Measurements from ENCODE around the gene PRPF6. TPM values are rescaled to one million over a fixed set of nuclear protein-coding genes. Genes with fewer than 3 reads are reported as not detected.
A peak's percentile ranks its signal among the peaks of the same experiment; 100 is the strongest.

The PRPF6 gene
- total RNA-seq, 2 experiments from 2014 or later, result 45.1 to 73.7 TPM

DNA sequence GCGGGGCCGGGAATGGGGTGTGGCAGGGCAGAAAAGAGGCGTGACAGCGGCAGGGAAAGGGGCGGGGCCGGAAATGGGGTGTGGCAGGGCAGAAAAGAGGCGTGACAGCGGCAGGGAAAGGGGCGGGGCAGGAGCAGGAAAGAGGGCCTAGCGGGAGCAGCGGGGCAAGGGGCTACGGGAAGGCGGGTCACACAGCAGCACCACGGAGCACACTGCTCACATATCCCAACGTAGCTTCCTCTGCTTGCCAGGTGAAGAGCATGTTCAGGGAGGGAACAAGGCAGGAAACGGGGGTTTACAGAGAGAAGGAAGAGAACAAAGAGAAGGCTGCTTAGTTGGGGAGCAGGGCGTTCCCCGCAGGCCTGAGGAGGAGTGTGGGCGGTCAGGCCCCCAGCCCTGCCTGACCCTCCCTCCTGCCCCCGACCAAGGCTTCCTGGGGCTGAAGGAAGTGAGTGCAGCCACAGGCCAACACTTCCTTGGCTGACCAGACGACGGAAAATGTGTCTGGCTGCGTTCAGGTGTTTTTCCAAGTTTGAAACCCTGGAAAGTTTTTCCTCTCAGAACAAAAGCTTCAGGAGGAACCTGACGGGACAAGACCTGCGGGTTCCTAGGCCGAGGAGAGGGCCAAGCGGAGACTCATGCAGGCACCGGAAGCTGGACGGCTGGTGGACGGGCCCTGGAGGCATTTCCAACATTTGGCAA lies 38.5 kb upstream of the PRPF6 start:
- CTCF ChIA-PET (ENCODE audit: unreplicated experiment), result no interaction called here
- POLR2A ChIA-PET, result no interaction called here

DNA sequence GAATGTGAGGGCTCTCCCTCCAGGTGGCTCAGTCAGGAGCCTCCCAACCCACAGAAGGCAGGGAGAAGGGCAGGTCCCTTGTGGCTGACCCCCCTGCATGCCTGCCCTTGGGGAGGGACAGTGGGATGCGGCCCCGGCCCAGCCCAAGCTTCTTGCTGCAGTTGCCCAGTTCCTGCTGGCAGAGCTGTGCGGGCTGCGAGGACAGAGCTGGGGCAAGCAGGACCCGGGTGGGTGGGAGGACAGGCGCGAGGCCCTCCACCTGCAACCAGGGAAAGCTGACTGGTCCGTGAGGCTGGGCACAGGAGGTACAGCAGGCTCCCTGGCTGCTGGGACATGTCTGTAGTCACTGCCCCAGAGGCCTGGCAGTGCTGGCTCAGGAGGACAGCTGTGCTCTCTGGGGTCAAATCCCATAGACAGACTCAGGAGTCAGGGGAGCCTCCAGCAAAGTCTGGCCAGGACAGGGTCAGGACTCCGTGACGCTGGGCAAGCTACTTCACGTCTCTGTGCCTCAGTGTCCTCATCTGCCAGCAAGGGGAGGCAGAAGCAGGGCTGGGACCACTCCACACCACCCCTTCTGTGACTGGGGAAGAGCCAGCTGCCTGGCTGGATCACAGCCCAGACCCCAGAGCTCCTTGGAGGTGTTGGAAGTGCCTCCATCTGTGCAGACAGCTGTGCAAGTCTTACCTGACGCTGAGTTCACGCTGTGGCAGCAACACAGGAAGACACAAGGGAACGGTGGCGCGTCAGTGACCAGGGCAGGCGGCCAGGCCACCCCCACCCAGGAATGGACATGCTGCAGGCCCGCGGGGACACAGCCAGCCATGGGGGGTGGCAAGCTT lies 37.7 kb upstream of the PRPF6 start:
- H3K36me3 ChIP-seq (ENCODE audit: insufficient read depth, low read length), result peaks cover 58% of the 10 kb centered on the region
- CTCF ChIA-PET (ENCODE audit: unreplicated experiment), result no interaction called here
- H3K4me1 ChIP-seq (ENCODE audit: insufficient read depth, low read length, poor library complexity, severe bottlenecking), result peaks cover 15% of the 10 kb centered on the region
- H3K9me2 ChIP-seq (ENCODE audit: insufficient read depth, low read length), result no peaks in the 10 kb centered on the region
- DNase-seq (ENCODE audit: low spot score), result no peak
- intact Hi-C loops (cut with micrococcal nuclease; ENCODE audit: unreplicated experiment), result no loop called here
- no TSS peak for BruUV-seq (replicated peaks)
- POLR2A ChIA-PET, result interaction anchor here (0.7 kb wide), 1 partner anchor 24 kb away, joined by 3 read pairs; no protein-coding TSS in a partner anchor
- no peak overlapping the region for H2AFZ ChIP-seq (ENCODE audit: low read length)
- H3K79me2 ChIP-seq (ENCODE audit: insufficient read depth, low read depth, low read length), result 0 out of 2 replicates have a peak, but pooled peaks cover 6% of the 10 kb centered on the region
- no peak overlapping the region for H3K27ac ChIP-seq (ENCODE audit: low read depth, low read length, poor library complexity, severe bottlenecking)
- no peak overlapping the region for H3K4me2 ChIP-seq (ENCODE audit: low read length)
- no peak overlapping the region for H3K4me3 ChIP-seq (ENCODE audit: low read depth, low read length, poor library complexity, severe bottlenecking)
- no peaks in the 10 kb centered on the region for H4K20me1 ChIP-seq (ENCODE audit: insufficient read depth, low read length)
- no peaks in the 10 kb centered on the region for H3K9me3 ChIP-seq (ENCODE audit: low read length)
- TF ChIP-seq, protein P1, sequence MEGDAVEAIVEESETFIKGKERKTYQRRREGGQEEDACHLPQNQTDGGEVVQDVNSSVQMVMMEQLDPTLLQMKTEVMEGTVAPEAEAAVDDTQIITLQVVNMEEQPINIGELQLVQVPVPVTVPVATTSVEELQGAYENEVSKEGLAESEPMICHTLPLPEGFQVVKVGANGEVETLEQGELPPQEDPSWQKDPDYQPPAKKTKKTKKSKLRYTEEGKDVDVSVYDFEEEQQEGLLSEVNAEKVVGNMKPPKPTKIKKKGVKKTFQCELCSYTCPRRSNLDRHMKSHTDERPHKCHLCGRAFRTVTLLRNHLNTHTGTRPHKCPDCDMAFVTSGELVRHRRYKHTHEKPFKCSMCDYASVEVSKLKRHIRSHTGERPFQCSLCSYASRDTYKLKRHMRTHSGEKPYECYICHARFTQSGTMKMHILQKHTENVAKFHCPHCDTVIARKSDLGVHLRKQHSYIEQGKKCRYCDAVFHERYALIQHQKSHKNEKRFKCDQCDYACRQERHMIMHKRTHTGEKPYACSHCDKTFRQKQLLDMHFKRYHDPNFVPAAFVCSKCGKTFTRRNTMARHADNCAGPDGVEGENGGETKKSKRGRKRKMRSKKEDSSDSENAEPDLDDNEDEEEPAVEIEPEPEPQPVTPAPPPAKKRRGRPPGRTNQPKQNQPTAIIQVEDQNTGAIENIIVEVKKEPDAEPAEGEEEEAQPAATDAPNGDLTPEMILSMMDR (conservative IDR thresholded peaks at IDR 0.05; ENCODE audit: low read length), result no peak
- TF ChIP-seq EZH2phosphoT487 (IDR thresholded peaks at IDR 0.05; ENCODE audit: borderline replicate concordance, low read depth, low read length), result no peak

More for the DNA sequence above, 38.5 kb upstream of the PRPF6 start:
- Histone ChIP-seq H3K9me3 (ENCODE audit: low read length) (no peaks in the 10 kb centered on the region), H2AFZ (ENCODE audit: low read length) (no peak overlapping the region), H3K79me2 (ENCODE audit: insufficient read depth, low read depth, low read length) (no peaks in the 10 kb centered on the region), H3K27ac (ENCODE audit: low read depth, low read length, poor library complexity, severe bottlenecking) (peak overlapping the region; percentile 20), H3K9me2 (ENCODE audit: insufficient read depth, low read length) (no peaks in the 10 kb centered on the region), H3K4me1 (ENCODE audit: insufficient read depth, low read length, poor library complexity, severe bottlenecking) (peaks cover 14% of the 10 kb centered on the region), H3K36me3 (ENCODE audit: insufficient read depth, low read length) (peaks cover 65% of the 10 kb centered on the region), H4K20me1 (ENCODE audit: insufficient read depth, low read length) (no peaks in the 10 kb centered on the region), H3K4me3 (ENCODE audit: low read depth, low read length, poor library complexity, severe bottlenecking) (no peak overlapping the region), H3K4me2 (ENCODE audit: low read length) (peak overlapping the region; percentile 28; the same call in 1 of the 2 replicates)
- BruUV-seq (replicated peaks), result no TSS peak
- DNase-seq (ENCODE audit: low spot score), result peak; percentile 82
- TF ChIP-seq, protein P1 (conservative IDR thresholded peaks at IDR 0.05; ENCODE audit: low read length), result no peak
- no peak for TF ChIP-seq EZH2phosphoT487 (IDR thresholded peaks at IDR 0.05; ENCODE audit: borderline replicate concordance, low read depth, low read length)
- intact Hi-C loops (cut with micrococcal nuclease; ENCODE audit: unreplicated experiment), result no loop called here

DNA sequence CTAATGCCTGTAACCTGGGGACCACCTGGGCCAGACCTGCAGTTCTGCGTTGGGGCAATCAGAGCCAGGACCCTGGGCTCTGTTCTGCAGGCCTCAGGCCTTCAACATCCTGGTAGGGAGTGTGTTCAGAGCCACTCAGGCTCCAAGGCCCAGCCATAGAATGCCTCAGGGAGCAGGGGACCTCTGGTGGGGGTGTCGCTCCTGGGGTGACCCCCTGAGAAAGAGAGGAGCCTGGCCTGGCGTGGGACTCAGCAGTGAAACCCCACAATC lies 37.2 kb upstream of the PRPF6 start:
- DNase-seq (ENCODE audit: low spot score), result no peak
- Histone ChIP-seq H3K27ac (ENCODE audit: low read depth, low read length, poor library complexity, severe bottlenecking) (no peak overlapping the region), H3K4me2 (ENCODE audit: low read length) (no peak overlapping the region), H4K20me1 (ENCODE audit: insufficient read depth, low read length) (no peaks in the 10 kb centered on the region), H3K4me1 (ENCODE audit: insufficient read depth, low read length, poor library complexity, severe bottlenecking) (peaks cover 21% of the 10 kb centered on the region), H3K79me2 (ENCODE audit: insufficient read depth, low read depth, low read length) (0 out of 2 replicates have a peak, but pooled peaks cover 7% of the 10 kb centered on the region), H3K36me3 (ENCODE audit: insufficient read depth, low read length) (peaks cover 53% of the 10 kb centered on the region), H3K9me2 (ENCODE audit: insufficient read depth, low read length) (no peaks in the 10 kb centered on the region), H3K4me3 (ENCODE audit: low read depth, low read length, poor library complexity, severe bottlenecking) (no peak overlapping the region), H2AFZ (ENCODE audit: low read length) (no peak overlapping the region), H3K9me3 (ENCODE audit: low read length) (no peaks in the 10 kb centered on the region)
- ChIA-PET POLR2A (interaction anchor here (0.7 kb wide), 1 partner anchor 23 kb away, joined by 3 read pairs; no protein-coding TSS in a partner anchor), CTCF (ENCODE audit: unreplicated experiment) (no interaction called here)
- BruUV-seq (replicated peaks), result no TSS peak
- intact Hi-C loops (cut with micrococcal nuclease; ENCODE audit: unreplicated experiment), result no loop called here
- no peak for TF ChIP-seq EZH2phosphoT487 (IDR thresholded peaks at IDR 0.05; ENCODE audit: borderline replicate concordance, low read depth, low read length)
- TF ChIP-seq, protein P1 (conservative IDR thresholded peaks at IDR 0.05; ENCODE audit: low read length), result no peak
